Measurements from ENCODE around the gene ABCA1. TPM values are rescaled to one million over a fixed set of nuclear protein-coding genes. Genes with fewer than 3 reads are reported as not detected.

ABCA1 gene
- total and polyA plus RNA-seq, 10 of the 15 experiments (the other 5 are each of a cell fraction or from before 2014, with no cell fraction given) = 0.01 to 0.56 (median 0.16) TPM

- Histone ChIP-seq H3K27me3 (replicated peaks in 1 of 2; ENCODE audit: control insufficient read depth in 2 of 2, insufficient read depth in 2 of 2, low read length in 1 of 2) (no peaks in the 10 kb centered on the region), H3K4me3 (no peak overlapping the region), H3K9me3 (replicated peaks; ENCODE audit: control insufficient read depth, insufficient read depth, low read length) (no peaks in the 10 kb centered on the region), H3K79me2 (ENCODE audit: control insufficient read depth, insufficient read depth, low read length) (peaks cover 6% of the 10 kb centered on the region; the same call in 1 of the 2 replicates), H3K4me2 (ENCODE audit: control insufficient read depth, insufficient read depth) (peak overlapping the region; percentile 93), H2AFZ (ENCODE audit: control insufficient read depth, low read depth, low read length) (peak overlapping the region; percentile 65), H3K36me3 (ENCODE audit: control insufficient read depth in 2 of 2, insufficient read depth in 2 of 2, low read length in 1 of 2) (no peaks in the 10 kb centered on the region), H3K27ac (ENCODE audit: control insufficient read depth, insufficient read depth) (peak overlapping the region; percentile 98), H3K9ac (ENCODE audit: control insufficient read depth, insufficient read depth, low read length) (peak overlapping the region; percentile 85), H4K20me1 (ENCODE audit: control insufficient read depth, insufficient read depth) (no peaks in the 10 kb centered on the region), H3K4me1 (ENCODE audit: control insufficient read depth, insufficient read depth, low read length) (peaks cover 17% of the 10 kb centered on the region)
- BruUV-seq (replicated peaks) = no TSS peak
- no peak for DNase-seq (ENCODE audit: low read depth, low spot score)
- POLR2A ChIA-PET = interaction anchor here (0.6 to 2.8 kb wide), 5 partner anchors 8 to 174 kb away, joined by 3 to 16 read pairs (median 4); partner anchors contain the start of genes NIPSNAP3A and NIPSNAP3B
- CTCF ChIA-PET = interaction anchor here (0.6 to 2.5 kb wide), 5 partner anchors 10 to 240 kb away, joined by 3 to 15 read pairs (median 3); partner anchors contain the start of genes NIPSNAP3A and NIPSNAP3B
- in situ Hi-C loops (cut with MboI) = loop anchor here (5.0 kb wide), 2 partner anchors 382 to 642 kb away; no protein-coding TSS in a partner anchor
- SMC1A ChIA-PET (ENCODE audit: uncharacterized antibody, unreplicated experiment) = interaction anchor here (0.6 to 2.6 kb wide), 10 partner anchors 9 to 732 kb away, joined by 3 to 31 read pairs (median 3); partner anchors contain the start of genes NIPSNAP3A and NIPSNAP3B
- peak; percentile 76 for ATAC-seq
- FAIRE-seq = peak; percentile 13
- intact Hi-C loops (cut with micrococcal nuclease; ENCODE audit: unreplicated experiment) = loop anchor here (2.0 to 10.0 kb wide), 3 partner anchors 27 to 779 kb away; partner anchors contain the start of genes FKTN and SLC44A1
- RAD21 ChIA-PET (ENCODE audit: unreplicated experiment) = interaction anchor here (0.7 to 2.7 kb wide), 6 partner anchors 9 to 610 kb away, joined by 3 to 30 read pairs (median 4); partner anchors contain the start of genes NIPSNAP3A and NIPSNAP3B
- TF ChIP-seq FOXK2 (IDR thresholded peaks at IDR 0.05) (no peak), REST (IDR thresholded peaks at IDR 0.05; ENCODE audit: low read depth, low read length) (no peak), SIX5 (IDR thresholded peaks at IDR 0.05; ENCODE audit: low read depth, low read length, severe bottlenecking) (no peak), PAX8 (IDR thresholded peaks at IDR 0.05) (peak; percentile 18; the same call in 1 of the 2 replicates), MEF2A (IDR thresholded peaks at IDR 0.05; ENCODE audit: insufficient read depth, low read depth, low read length) (no peak), TAF1 (IDR thresholded peaks at IDR 0.05; ENCODE audit: borderline replicate concordance, low read depth, low read length) (0 out of 2 replicates have a peak, but pooled peaks have one; percentile 0), SMAD1 (IDR thresholded peaks at IDR 0.05; ENCODE audit: low read depth, partially characterized antibody) (peak; percentile 2), STAT3 (IDR thresholded peaks at IDR 0.05; ENCODE audit: low read depth, low read length) (no peak), DPF2 (IDR thresholded peaks at IDR 0.05) (peak; percentile 88), IKZF1 (conservative IDR thresholded peaks at IDR 0.05) (peak; percentile 74; the same call in 1 of the 2 replicates), NR2F1 (conservative IDR thresholded peaks at IDR 0.05) (peak; percentile 38; the same call in 1 of the 2 replicates), ASH2L (IDR thresholded peaks at IDR 0.05; ENCODE audit: borderline replicate concordance, low read depth) (peak; percentile 74; the same call in 1 of the 2 replicates), IKZF2 (IDR thresholded peaks at IDR 0.05) (peak in 1 of 2 experiments; percentile 52; a peak in 1 of 4 replicates), NFXL1 (IDR thresholded peaks at IDR 0.05; ENCODE audit: borderline replicate concordance) (no peak), PAX5 (IDR thresholded peaks at IDR 0.05; ENCODE audit: borderline replicate concordance, low read depth, low read length) (no peak)
- TF ChIP-seq, protein P1, sequence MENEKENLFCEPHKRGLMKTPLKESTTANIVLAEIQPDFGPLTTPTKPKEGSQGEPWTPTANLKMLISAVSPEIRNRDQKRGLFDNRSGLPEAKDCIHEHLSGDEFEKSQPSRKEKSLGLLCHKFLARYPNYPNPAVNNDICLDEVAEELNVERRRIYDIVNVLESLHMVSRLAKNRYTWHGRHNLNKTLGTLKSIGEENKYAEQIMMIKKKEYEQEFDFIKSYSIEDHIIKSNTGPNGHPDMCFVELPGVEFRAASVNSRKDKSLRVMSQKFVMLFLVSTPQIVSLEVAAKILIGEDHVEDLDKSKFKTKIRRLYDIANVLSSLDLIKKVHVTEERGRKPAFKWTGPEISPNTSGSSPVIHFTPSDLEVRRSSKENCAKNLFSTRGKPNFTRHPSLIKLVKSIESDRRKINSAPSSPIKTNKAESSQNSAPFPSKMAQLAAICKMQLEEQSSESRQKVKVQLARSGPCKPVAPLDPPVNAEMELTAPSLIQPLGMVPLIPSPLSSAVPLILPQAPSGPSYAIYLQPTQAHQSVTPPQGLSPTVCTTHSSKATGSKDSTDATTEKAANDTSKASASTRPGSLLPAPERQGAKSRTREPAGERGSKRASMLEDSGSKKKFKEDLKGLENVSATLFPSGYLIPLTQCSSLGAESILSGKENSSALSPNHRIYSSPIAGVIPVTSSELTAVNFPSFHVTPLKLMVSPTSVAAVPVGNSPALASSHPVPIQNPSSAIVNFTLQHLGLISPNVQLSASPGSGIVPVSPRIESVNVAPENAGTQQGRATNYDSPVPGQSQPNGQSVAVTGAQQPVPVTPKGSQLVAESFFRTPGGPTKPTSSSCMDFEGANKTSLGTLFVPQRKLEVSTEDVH (IDR thresholded peaks at IDR 0.05; ENCODE audit: low read depth, partially characterized antibody) = no peak
- TF ChIP-seq, protein P2, sequence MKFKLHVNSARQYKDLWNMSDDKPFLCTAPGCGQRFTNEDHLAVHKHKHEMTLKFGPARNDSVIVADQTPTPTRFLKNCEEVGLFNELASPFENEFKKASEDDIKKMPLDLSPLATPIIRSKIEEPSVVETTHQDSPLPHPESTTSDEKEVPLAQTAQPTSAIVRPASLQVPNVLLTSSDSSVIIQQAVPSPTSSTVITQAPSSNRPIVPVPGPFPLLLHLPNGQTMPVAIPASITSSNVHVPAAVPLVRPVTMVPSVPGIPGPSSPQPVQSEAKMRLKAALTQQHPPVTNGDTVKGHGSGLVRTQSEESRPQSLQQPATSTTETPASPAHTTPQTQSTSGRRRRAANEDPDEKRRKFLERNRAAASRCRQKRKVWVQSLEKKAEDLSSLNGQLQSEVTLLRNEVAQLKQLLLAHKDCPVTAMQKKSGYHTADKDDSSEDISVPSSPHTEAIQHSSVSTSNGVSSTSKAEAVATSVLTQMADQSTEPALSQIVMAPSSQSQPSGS (IDR thresholded peaks at IDR 0.05; ENCODE audit: low read length) = no peak
Measured at GRCh38 chr9:104775574-104775936, 152.4 kb downstream of the ABCA1 start.
